Subcutaneous adipose tissue (tissue), 4 donors: ENCODE data around the gene GNLY. TPM values are rescaled to one million over a fixed set of nuclear protein-coding genes. Genes with fewer than 3 reads are reported as not detected.

Source experiments
- CTCF ChIP-seq: fragments of 450-650 bp; IDR thresholded peaks from one replicate; pipeline ENCODE4 v1.5.1; 2016; ENCODE audit warnings: low read depth, mild to moderate bottlenecking, control low read depth, antibody characterized with exemption, moderate library complexity
- total RNA-seq, 4 donors: library from RNA; depleted of rRNA; stranded (reverse); fragments of >200 nt; gene quantifications; one replicate each; pipeline ENCODE4 v1.1.0, GENCODE V29; 2016

GNLY gene
- total RNA-seq, 4 donors from 2014 or later: 4.6 to 10.0 (median 7.5) TPM

DNA sequence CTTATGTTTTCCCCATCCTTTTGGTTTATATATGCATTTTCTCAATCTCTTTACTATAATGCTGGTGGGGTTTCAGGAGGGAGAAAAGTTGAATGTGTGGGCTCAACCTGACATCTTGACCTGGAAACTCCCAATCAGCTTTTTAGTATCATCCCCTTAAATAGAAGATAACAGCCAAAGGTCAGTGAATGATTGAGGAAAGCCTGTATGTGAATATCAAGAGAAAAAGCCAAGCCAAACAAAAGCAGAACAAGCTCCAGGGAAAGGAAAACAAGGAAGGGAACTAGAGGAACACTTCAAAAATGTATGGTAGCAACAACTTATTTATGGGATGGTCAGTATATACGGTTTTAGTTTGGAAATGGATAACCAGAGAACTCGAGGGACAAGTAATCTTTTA, 31.3 kb downstream of the GNLY start:
- TF ChIP-seq CTCF: no peak

DNA sequence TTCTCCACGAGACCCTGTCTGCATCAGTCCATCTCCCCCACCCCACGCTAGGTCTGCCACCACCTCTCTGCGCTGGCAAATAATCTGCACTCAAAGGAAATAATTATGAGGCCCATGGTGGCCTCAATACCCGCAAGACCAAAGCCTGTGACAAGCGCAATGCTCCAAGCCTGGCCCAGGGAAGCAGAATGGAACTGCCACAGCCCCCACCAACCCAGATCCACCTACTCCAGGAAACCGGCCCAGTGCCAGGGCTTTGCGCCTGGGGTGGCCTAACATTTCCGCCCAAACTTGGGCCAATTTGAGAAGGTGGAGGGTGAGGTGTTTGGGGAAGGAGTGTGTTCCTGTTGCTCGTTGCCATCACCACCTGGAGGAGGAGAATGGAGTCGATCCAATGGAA, 33.6 kb downstream of the GNLY start:
- no peak for TF ChIP-seq CTCF

- TF ChIP-seq CTCF: no peak
These were observed 34.2 kb downstream of the GNLY start for GRCh38 chr2:85728342-85728741.

- TF ChIP-seq CTCF: no peak
These were observed 35.0 kb downstream of the GNLY start for GRCh38 chr2:85728883-85729824.

GRCh38 chr2:85729825-85730510, 35.8 kb downstream of the GNLY start:
- TF ChIP-seq CTCF: no peak

GRCh38 chr2:85730686-85731230, 36.6 kb downstream of the GNLY start:
- TF ChIP-seq CTCF: no peak

- no peak for TF ChIP-seq CTCF
These were observed 37.4 kb downstream of the GNLY start for GRCh38 chr2:85731606-85732005.
